OCI-LY3 (cell line): Measurements from ENCODE around the gene SLC35B2.

Experiments used
- EZH2phosphoT487 ChIP-seq: fragments of 200-600 bp; shearing (Covaris generic); IDR thresholded peaks from 2 replicates; pipeline ENCODE4 v1.6.1; 2018; ENCODE audit warnings: antibody characterized with exemption, mixed run types, low read depth
- TF ChIP-seq, protein P1 (sequence below): fragments of 200-600, 300-600 bp; sonication (generic); IDR thresholded peaks from 2 replicates; pipeline ENCODE4 v1.5.1; 2014; ENCODE audit warnings: antibody characterized with exemption, low read length, low read depth

DNA sequence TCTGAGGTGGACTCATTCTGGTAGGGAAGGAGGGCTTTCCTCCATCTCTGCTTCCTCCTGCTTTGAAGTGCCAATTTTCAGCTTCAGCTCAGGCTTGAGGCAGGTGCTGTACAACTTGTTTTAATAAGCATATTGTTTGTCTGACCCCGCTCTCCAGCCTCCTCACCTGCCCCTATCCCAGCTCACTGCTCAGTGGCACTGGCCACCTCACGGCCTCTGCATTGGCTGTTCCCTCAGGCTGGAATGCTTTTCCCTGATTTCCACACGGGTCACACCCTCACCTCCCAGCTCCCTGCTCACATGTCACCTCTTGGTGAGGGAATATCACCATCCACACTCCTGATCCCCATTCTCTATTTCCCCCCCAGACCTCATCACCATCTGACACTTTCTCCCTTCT, 41.5 kb upstream of the SLC35B2 start:
- TF ChIP-seq, protein P1, sequence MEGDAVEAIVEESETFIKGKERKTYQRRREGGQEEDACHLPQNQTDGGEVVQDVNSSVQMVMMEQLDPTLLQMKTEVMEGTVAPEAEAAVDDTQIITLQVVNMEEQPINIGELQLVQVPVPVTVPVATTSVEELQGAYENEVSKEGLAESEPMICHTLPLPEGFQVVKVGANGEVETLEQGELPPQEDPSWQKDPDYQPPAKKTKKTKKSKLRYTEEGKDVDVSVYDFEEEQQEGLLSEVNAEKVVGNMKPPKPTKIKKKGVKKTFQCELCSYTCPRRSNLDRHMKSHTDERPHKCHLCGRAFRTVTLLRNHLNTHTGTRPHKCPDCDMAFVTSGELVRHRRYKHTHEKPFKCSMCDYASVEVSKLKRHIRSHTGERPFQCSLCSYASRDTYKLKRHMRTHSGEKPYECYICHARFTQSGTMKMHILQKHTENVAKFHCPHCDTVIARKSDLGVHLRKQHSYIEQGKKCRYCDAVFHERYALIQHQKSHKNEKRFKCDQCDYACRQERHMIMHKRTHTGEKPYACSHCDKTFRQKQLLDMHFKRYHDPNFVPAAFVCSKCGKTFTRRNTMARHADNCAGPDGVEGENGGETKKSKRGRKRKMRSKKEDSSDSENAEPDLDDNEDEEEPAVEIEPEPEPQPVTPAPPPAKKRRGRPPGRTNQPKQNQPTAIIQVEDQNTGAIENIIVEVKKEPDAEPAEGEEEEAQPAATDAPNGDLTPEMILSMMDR = no peak
- TF ChIP-seq EZH2phosphoT487 = no peak
